Adrenal gland (tissue), 5 donors: ENCODE measurements around the gene OPCML.

ENCODE experiments used
- CTCF ChIP-seq, 6 experiments: fragments of 450-650 bp in 4 of 6; fragments of 200-600 bp in 2 of 6; sonication (generic) in 1 of 6; IDR thresholded peaks; 1 replicate in 5 of 6; 2 replicates in 1 of 6; pipeline versions ENCODE4 v1.5.1 to v1.8.0; 2016 to 2021; ENCODE audit warnings: antibody characterized with exemption in 6 of 6, mild to moderate bottlenecking in 2 of 6, moderate library complexity in 1 of 6
- POLR2A ChIP-seq, 2 donors: fragments of 450-650 bp; IDR thresholded peaks; one replicate each; pipeline ENCODE4 v1.6.1; 2017; ENCODE audit warnings: antibody characterized with exemption in 2 of 2, mild to moderate bottlenecking in 2 of 2, moderate library complexity in 1 of 2
- donor health status: DM: no; HTN: no; CAD: no.

GRCh38 chr11:133214646-133215045 is 317.7 kb downstream of the OPCML start:
- TF ChIP-seq POLR2A (IDR thresholded peaks at IDR 0.05) (no peak), CTCF (IDR thresholded peaks at IDR 0.05) (no peak)
